ENCODE data around the gene PDZRN4. TPM values are rescaled to one million over a fixed set of nuclear protein-coding genes. Genes with fewer than 3 reads are reported as not detected.

The PDZRN4 gene
- total and polyA plus RNA-seq, 10 donors: 0.07 to 0.77 (median 0.29) TPM; not detected in 2

GRCh38 chr12:41474001-41474400 is 285.9 kb downstream of the PDZRN4 start:
- Histone ChIP-seq H3K9me3 (no peaks in the 10 kb centered on the region), H3K27ac (no peak overlapping the region), H3K27me3 (replicated peaks in 1 of 7) (no peaks in the 10 kb centered on the region), H3K4me3 (no peak overlapping the region), H3K36me3 (no peaks in the 10 kb centered on the region), H3K4me1 (no peaks in the 10 kb centered on the region)
- 78 to 89% (median 83%) methylated on average over 1 of the region's 1 CpG for WGBS, 5 donors
- intact Hi-C loops (cut with DNase I; ENCODE audit: low total_unique reads): no loop called here
- DNase-seq: no peak
- no peak for TF ChIP-seq POLR2A (IDR thresholded peaks at IDR 0.05)
- TF ChIP-seq POLR2AphosphoS5 (IDR thresholded peaks at IDR 0.05): no peak
- TF ChIP-seq CTCF (IDR thresholded peaks at IDR 0.05 in 8 of 11, conservative IDR thresholded peaks at IDR 0.05 in 3 of 11): no peak

GRCh38 chr12:41476499-41477439 is 288.6 kb downstream of the PDZRN4 start:
- DNase-seq: no peak
- intact Hi-C loops (cut with DNase I; ENCODE audit: low total_unique reads): no loop called here
- no peaks in the 10 kb centered on the region for H3K9me3 ChIP-seq

GRCh38 chr12:41479426-41479825 is 291.3 kb downstream of the PDZRN4 start:
- DNase-seq: no peak
- TF ChIP-seq POLR2A (IDR thresholded peaks at IDR 0.05) (no peak), POLR2AphosphoS5 (IDR thresholded peaks at IDR 0.05) (no peak), CTCF (IDR thresholded peaks at IDR 0.05 in 8 of 11, conservative IDR thresholded peaks at IDR 0.05 in 3 of 11) (no peak)
- Histone ChIP-seq H3K4me1 (no peaks in the 10 kb centered on the region), H3K27ac (no peak overlapping the region), H3K36me3 (no peaks in the 10 kb centered on the region), H3K27me3 (replicated peaks in 1 of 7) (no peaks in the 10 kb centered on the region), H3K4me3 (no peak overlapping the region), H3K9me3 (no peaks in the 10 kb centered on the region)
- intact Hi-C loops (cut with DNase I; ENCODE audit: low total_unique reads): no loop called here
- 72 to 85% (median 82%) methylated on average over 2 of the region's 2 CpGs for WGBS, 5 donors

More at GRCh38 chr12:41476499-41477439, 288.6 kb downstream of the PDZRN4 start:
- Histone ChIP-seq H3K27ac (no peak overlapping the region), H3K27me3 (replicated peaks in 1 of 7) (no peaks in the 10 kb centered on the region), H3K36me3 (no peaks in the 10 kb centered on the region), H3K4me1 (no peaks in the 10 kb centered on the region), H3K4me3 (no peak overlapping the region)
- 74 to 86% (median 81%) methylated on average over 8 of the region's 8 CpGs for WGBS, 5 donors
- no peak for TF ChIP-seq CTCF (IDR thresholded peaks at IDR 0.05 in 8 of 11, conservative IDR thresholded peaks at IDR 0.05 in 3 of 11)
- TF ChIP-seq POLR2A (IDR thresholded peaks at IDR 0.05): no peak
- no peak for TF ChIP-seq POLR2AphosphoS5 (IDR thresholded peaks at IDR 0.05)

- H3K36me3 ChIP-seq: no peaks in the 10 kb centered on the region
- no peak overlapping the region for H3K27ac ChIP-seq
- intact Hi-C loops (cut with DNase I; ENCODE audit: low total_unique reads): no loop called here
- no peaks in the 10 kb centered on the region for H3K9me3 ChIP-seq
- no peak overlapping the region for H3K4me3 ChIP-seq
- DNase-seq: no peak
- WGBS, 5 donors: 47 to 75% (median 71%) methylated on average over 5 of the region's 5 CpGs
- no peaks in the 10 kb centered on the region for H3K4me1 ChIP-seq
- TF ChIP-seq POLR2A (IDR thresholded peaks at IDR 0.05) (no peak), POLR2AphosphoS5 (IDR thresholded peaks at IDR 0.05) (no peak), CTCF (IDR thresholded peaks at IDR 0.05 in 8 of 11, conservative IDR thresholded peaks at IDR 0.05 in 3 of 11) (no peak)
- no peaks in the 10 kb centered on the region for H3K27me3 ChIP-seq (replicated peaks in 1 of 7)
Observed at GRCh38 chr12:41485203-41485602, 297.1 kb downstream of the PDZRN4 start.

Data from spleen (tissue), 11 donors.